Trophoblast cell (in vitro differentiated cells and primary cell): ENCODE data around the gene HBG2.

Experiments used
- DNase-seq, 2 donors: peaks; one replicate each; pipeline ENCODE4 v3.0.0-alpha.2; 2016
- H2AFZ ChIP-seq: 2 replicates; pipeline ENCODE4 v1.6.1; 2013; ENCODE audit warnings: low read length, moderate library complexity, mild to moderate bottlenecking; ENCODE audit not compliant: insufficient read depth, poor library complexity
- H2AK5ac ChIP-seq: 2 replicates; pipeline ENCODE4 v1.6.1; 2013; ENCODE audit warnings: mild to moderate bottlenecking, low read length
- H2BK120ac ChIP-seq: 2 replicates; pipeline ENCODE4 v1.6.1; 2013; ENCODE audit warnings: low read length, mild to moderate bottlenecking, moderate library complexity; ENCODE audit not compliant: insufficient read depth, poor library complexity
- H2BK12ac ChIP-seq: 2 replicates; pipeline ENCODE4 v1.6.1; 2013; ENCODE audit warnings: mild to moderate bottlenecking, low read length, moderate library complexity
- H2BK5ac ChIP-seq: 2 replicates; pipeline ENCODE4 v1.6.1; 2013; ENCODE audit warnings: low read length, low read depth, moderate library complexity, mild to moderate bottlenecking; ENCODE audit not compliant: poor library complexity
- H3K14ac ChIP-seq: 2 replicates; pipeline ENCODE4 v1.6.1; 2013; ENCODE audit warnings: mild to moderate bottlenecking, low read length
- H3K18ac ChIP-seq: 2 replicates; pipeline ENCODE4 v1.6.1; 2013; ENCODE audit warnings: mild to moderate bottlenecking, low read length
- H3K23ac ChIP-seq: 2 replicates; pipeline ENCODE4 v1.6.1; 2013; ENCODE audit warnings: low read length
- H3K27ac ChIP-seq: 2 replicates; pipeline ENCODE4 v1.5.1; 2013; ENCODE audit warnings: low read depth, mild to moderate bottlenecking, inconsistent platforms, low read length, moderate library complexity
- H3K27me3 ChIP-seq: 2 replicates; pipeline ENCODE4 v1.6.1; 2013; ENCODE audit warnings: inconsistent platforms, mild to moderate bottlenecking, low read length, moderate library complexity; ENCODE audit not compliant: insufficient read depth
- H3K36me3 ChIP-seq, 2 experiments: 1 replicate in 1 of 2; 2 replicates in 1 of 2; pipeline ENCODE4 v1.6.1; 2013; ENCODE audit warnings: low read length in 2 of 2, mild to moderate bottlenecking in 2 of 2, moderate library complexity in 1 of 2; ENCODE audit not compliant: insufficient read depth in 2 of 2, control insufficient read depth in 1 of 2
- H3K4ac ChIP-seq: 2 replicates; pipeline ENCODE4 v1.6.1; 2013; ENCODE audit warnings: low read depth, mild to moderate bottlenecking, low read length, moderate library complexity
- H3K4me1 ChIP-seq, 2 experiments: 1 replicate in 1 of 2; 2 replicates in 1 of 2; pipeline ENCODE4 v1.6.1; 2013; ENCODE audit warnings: low read length in 2 of 2, mild to moderate bottlenecking in 2 of 2, moderate library complexity in 1 of 2; ENCODE audit not compliant: insufficient read depth in 2 of 2, control insufficient read depth in 1 of 2
- H3K4me2 ChIP-seq: 2 replicates; pipeline ENCODE4 v1.6.1; 2013; ENCODE audit warnings: inconsistent platforms, mild to moderate bottlenecking, low read length, moderate library complexity
- H3K4me3 ChIP-seq: 2 replicates; pipeline ENCODE4 v1.5.1; 2013; ENCODE audit warnings: mild to moderate bottlenecking, low read depth, low read length, inconsistent platforms
- H3K79me1 ChIP-seq: one replicate; pipeline ENCODE4 v1.6.1; 2013; ENCODE audit warnings: low read length
- H3K79me2 ChIP-seq: 2 replicates; pipeline ENCODE4 v1.6.1; 2013; ENCODE audit warnings: low read length, mild to moderate bottlenecking; ENCODE audit not compliant: control insufficient read depth, insufficient read depth, poor library complexity
- H3K9ac ChIP-seq: 2 replicates; pipeline ENCODE4 v1.6.1; 2013; ENCODE audit warnings: mild to moderate bottlenecking, low read length
- H3K9me3 ChIP-seq: 2 replicates; pipeline ENCODE4 v1.6.1; 2013; ENCODE audit warnings: low read depth, mild to moderate bottlenecking, control low read depth, inconsistent platforms, low read length; ENCODE audit not compliant: insufficient read depth
- H4K12ac ChIP-seq: 2 replicates; pipeline ENCODE4 v1.6.1; 2013; ENCODE audit warnings: low read depth, mild to moderate bottlenecking, low read length, moderate library complexity
- H4K8ac ChIP-seq: 2 replicates; pipeline ENCODE4 v1.6.1; 2013; ENCODE audit warnings: low read depth, mild to moderate bottlenecking, low read length, moderate library complexity
- H4K91ac ChIP-seq: one replicate; pipeline ENCODE4 v1.6.1; 2013; ENCODE audit warnings: low read depth, mild to moderate bottlenecking, low read length, moderate library complexity
- whole genome bisulfite sequencing: extraction: QIAGEN DNeasy Blood & Tissue Kit; methylation state at CpG from one replicate; pipeline ENCODE4 v1.1.7; 2013; ENCODE audit warnings: missing lambda C conversion rate; ENCODE audit not compliant: insufficient read length, insufficient coverage; ENCODE audit errors: extremely low coverage; 5-methylcytosine and 5-hydroxymethylcytosine counted together

HBG2 gene

DNA sequence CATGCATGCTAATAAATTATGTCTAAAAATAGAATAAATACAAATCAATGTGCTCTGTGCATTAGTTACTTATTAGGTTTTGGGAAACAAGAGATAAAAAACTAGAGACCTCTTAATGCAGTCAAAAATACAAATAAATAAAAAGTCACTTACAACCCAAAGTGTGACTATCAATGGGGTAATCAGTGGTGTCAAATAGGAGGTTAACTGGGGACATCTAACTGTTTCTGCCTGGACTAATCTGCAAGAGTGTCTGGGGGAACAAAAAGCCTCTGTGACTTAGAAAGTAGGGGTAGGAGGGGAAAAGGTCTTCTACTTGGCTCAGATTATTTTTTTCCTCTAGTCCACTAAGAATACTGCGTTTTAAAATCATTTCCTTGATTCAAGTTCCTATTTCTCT lies 26.9 kb downstream of the HBG2 start:
- H3K79me2 ChIP-seq, result no peaks in the 10 kb centered on the region
- whole genome bisulfite sequencing, result no CpG with 5 or more reads among the region's 1 CpG
- H2BK5ac ChIP-seq, result no peak overlapping the region
- H3K27ac ChIP-seq, result no peak overlapping the region
- H2BK120ac ChIP-seq, result no peak overlapping the region
- no peak overlapping the region for H3K14ac ChIP-seq
- no peaks in the 10 kb centered on the region for H3K36me3 ChIP-seq
- no peak overlapping the region for H4K91ac ChIP-seq
- no peak overlapping the region for H4K8ac ChIP-seq
- DNase-seq, result no peak
- no peak overlapping the region for H2BK12ac ChIP-seq
- no peak overlapping the region for H3K4me2 ChIP-seq
- no peak overlapping the region for H4K12ac ChIP-seq
- H2AK5ac ChIP-seq, result no peak overlapping the region
- no peak overlapping the region for H3K4me3 ChIP-seq
- H3K79me1 ChIP-seq, result no peaks in the 10 kb centered on the region
- H3K27me3 ChIP-seq, result no peaks in the 10 kb centered on the region
- no peaks in the 10 kb centered on the region for H3K4me1 ChIP-seq
- H3K9ac ChIP-seq, result no peak overlapping the region
- no peak overlapping the region for H3K23ac ChIP-seq
- H2AFZ ChIP-seq, result no peak overlapping the region
- H3K18ac ChIP-seq, result no peak overlapping the region
- no peak overlapping the region for H3K4ac ChIP-seq
- H3K9me3 ChIP-seq, result no peaks in the 10 kb centered on the region

DNA sequence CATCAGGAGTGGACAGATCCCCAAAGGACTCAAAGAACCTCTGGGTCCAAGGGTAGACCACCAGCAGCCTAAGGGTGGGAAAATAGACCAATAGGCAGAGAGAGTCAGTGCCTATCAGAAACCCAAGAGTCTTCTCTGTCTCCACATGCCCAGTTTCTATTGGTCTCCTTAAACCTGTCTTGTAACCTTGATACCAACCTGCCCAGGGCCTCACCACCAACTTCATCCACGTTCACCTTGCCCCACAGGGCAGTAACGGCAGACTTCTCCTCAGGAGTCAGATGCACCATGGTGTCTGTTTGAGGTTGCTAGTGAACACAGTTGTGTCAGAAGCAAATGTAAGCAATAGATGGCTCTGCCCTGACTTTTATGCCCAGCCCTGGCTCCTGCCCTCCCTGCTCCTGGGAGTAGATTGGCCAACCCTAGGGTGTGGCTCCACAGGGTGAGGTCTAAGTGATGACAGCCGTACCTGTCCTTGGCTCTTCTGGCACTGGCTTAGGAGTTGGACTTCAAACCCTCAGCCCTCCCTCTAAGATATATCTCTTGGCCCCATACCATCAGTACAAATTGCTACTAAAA lies 27.8 kb downstream of the HBG2 start, which contains the start of gene HBB:
HBB (minus strand) TSS at position 340 of the 579 bp plus-strand sequence; CDS start at position 290, 50 bp downstream.
- no peak for DNase-seq
- Histone ChIP-seq H3K14ac (no peak within 1 kb of the TSS), H2BK120ac (no peak within 1 kb of the TSS), H3K27me3 (no peaks in the 10 kb centered on the region), H3K9ac (no peak within 1 kb of the TSS), H3K4me2 (no peak within 1 kb of the TSS), H3K18ac (no peak within 1 kb of the TSS), H2BK12ac (no peak within 1 kb of the TSS), H3K23ac (no peak within 1 kb of the TSS), H4K8ac (no peak within 1 kb of the TSS), H3K4ac (no peak within 1 kb of the TSS), H3K79me1 (no peaks in the 10 kb centered on the region), H2AFZ (no peak within 1 kb of the TSS), H3K27ac (no peak within 1 kb of the TSS), H3K9me3 (no peaks in the 10 kb centered on the region), H4K91ac (no peak within 1 kb of the TSS), H2BK5ac (no peak within 1 kb of the TSS), H3K4me1 (no peaks in the 10 kb centered on the region), H3K4me3 (peak within 1 kb of the TSS; percentile 44), H4K12ac (no peak within 1 kb of the TSS), H3K36me3 (no peaks in the 10 kb centered on the region), H3K79me2 (no peaks in the 10 kb centered on the region), H2AK5ac (no peak within 1 kb of the TSS)
- WGBS, result no CpG with 5 or more reads among the region's 3 CpGs

DNA sequence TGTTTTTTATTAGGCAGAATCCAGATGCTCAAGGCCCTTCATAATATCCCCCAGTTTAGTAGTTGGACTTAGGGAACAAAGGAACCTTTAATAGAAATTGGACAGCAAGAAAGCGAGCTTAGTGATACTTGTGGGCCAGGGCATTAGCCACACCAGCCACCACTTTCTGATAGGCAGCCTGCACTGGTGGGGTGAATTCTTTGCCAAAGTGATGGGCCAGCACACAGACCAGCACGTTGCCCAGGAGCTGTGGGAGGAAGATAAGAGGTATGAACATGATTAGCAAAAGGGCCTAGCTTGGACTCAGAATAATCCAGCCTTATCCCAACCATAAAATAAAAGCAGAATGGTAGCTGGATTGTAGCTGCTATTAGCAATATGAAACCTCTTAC lies 29.1 kb downstream of the HBG2 start:
- no peaks in the 10 kb centered on the region for H3K79me1 ChIP-seq
- H2BK120ac ChIP-seq, result no peak overlapping the region
- no peak overlapping the region for H3K23ac ChIP-seq
- no peaks in the 10 kb centered on the region for H3K79me2 ChIP-seq
- DNase-seq, result no peak
- H3K27ac ChIP-seq, result no peak overlapping the region
- H3K14ac ChIP-seq, result no peak overlapping the region
- no peak overlapping the region for H3K4ac ChIP-seq
- H3K4me1 ChIP-seq, result no peaks in the 10 kb centered on the region
- no peak overlapping the region for H3K4me2 ChIP-seq
- peaks cover 2% of the 10 kb centered on the region for H3K9me3 ChIP-seq
- H2AFZ ChIP-seq, result no peak overlapping the region
- H3K36me3 ChIP-seq, result no peaks in the 10 kb centered on the region
- no peaks in the 10 kb centered on the region for H3K27me3 ChIP-seq
- no peak overlapping the region for H3K18ac ChIP-seq
- H4K91ac ChIP-seq, result no peak overlapping the region
- no peak overlapping the region for H3K9ac ChIP-seq
- no peak overlapping the region for H4K12ac ChIP-seq
- no CpG with 5 or more reads among the region's 2 CpGs for WGBS
- no peak overlapping the region for H3K4me3 ChIP-seq
- no peak overlapping the region for H4K8ac ChIP-seq
- no peak overlapping the region for H2BK5ac ChIP-seq
- no peak overlapping the region for H2BK12ac ChIP-seq
- H2AK5ac ChIP-seq, result no peak overlapping the region

DNA sequence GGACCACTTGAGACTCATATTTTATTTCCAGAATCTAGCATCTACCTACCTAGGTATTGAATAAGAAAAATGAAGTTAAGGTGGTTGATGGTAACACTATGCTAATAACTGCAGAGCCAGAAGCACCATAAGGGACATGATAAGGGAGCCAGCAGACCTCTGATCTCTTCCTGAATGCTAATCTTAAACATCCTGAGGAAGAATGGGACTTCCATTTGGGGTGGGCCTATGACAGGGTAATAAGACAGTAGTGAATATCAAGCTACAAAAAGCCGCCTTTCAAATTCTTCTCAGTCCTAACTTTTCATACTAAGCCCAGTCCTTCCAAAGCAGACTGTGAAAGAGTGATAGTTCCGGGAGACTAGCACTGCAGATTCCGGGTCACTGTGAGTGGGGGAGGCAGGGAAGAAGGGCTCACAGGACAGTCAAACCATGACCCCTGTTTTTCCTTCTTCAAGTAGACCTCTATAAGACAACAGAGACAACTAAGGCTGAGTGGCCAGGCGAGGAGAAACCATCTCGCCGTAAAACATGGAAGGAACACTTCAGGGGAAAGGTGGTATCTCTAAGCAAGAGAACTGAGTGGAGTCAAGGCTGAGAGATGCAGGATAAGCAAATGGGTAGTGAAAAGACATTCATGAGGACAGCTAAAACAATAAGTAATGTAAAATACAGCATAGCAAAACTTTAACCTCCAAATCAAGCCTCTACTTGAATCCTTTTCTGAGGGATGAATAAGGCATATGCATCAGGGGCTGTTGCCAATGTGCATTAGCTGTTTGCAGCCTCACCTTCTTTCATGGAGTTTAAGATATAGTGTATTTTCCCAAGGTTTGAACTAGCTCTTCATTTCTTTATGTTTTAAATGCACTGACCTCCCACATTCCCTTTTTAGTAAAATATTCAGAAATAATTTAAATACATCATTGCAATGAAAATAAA lies 29.8 kb downstream of the HBG2 start:
- Histone ChIP-seq H3K9me3 (peaks cover 2% of the 10 kb centered on the region), H3K18ac (no peak overlapping the region), H4K12ac (no peak overlapping the region), H3K27ac (no peak overlapping the region), H4K8ac (no peak overlapping the region), H3K36me3 (no peaks in the 10 kb centered on the region), H3K23ac (no peak overlapping the region), H3K14ac (no peak overlapping the region), H3K4ac (no peak overlapping the region), H3K4me1 (no peaks in the 10 kb centered on the region), H3K27me3 (no peaks in the 10 kb centered on the region), H3K79me2 (no peaks in the 10 kb centered on the region), H3K4me3 (no peak overlapping the region), H3K79me1 (no peaks in the 10 kb centered on the region), H2BK5ac (no peak overlapping the region), H2AK5ac (no peak overlapping the region), H3K4me2 (no peak overlapping the region), H4K91ac (no peak overlapping the region), H2BK120ac (no peak overlapping the region), H3K9ac (no peak overlapping the region), H2AFZ (no peak overlapping the region), H2BK12ac (no peak overlapping the region)
- DNase-seq, result no peak
- WGBS, result no CpG with 5 or more reads among the region's 6 CpGs
